Heart left ventricle (tissue), 16 donors: ENCODE data around the gene ADO. TPM values are rescaled to one million over a fixed set of nuclear protein-coding genes. Genes with fewer than 3 reads are reported as not detected.

Experiments used
- ATAC-seq, 4 donors: fragments of 200-7000 bp; cut with Tn5 transposase; one replicate each; pipeline ENCODE4 v1.9.1; 2020 to 2022; ENCODE audit warnings: moderate library complexity in 4 of 4, mild to moderate bottlenecking in 3 of 4, moderate number of reproducible peaks in 1 of 4
- DNase-seq, 5 donors: peaks; one replicate each; pipeline ENCODE4 v3.0.0-alpha.2; 2020
- H3K27ac ChIP-seq, 12 donors: fragments of 200-600 bp; sonication (generic) in 4 of 12; one replicate each; pipeline versions ENCODE4 v1.5.0 to v1.8.0; 2016 to 2022; ENCODE audit warnings: mild to moderate bottlenecking in 2 of 12
- H3K27me3 ChIP-seq, 9 donors: fragments of 200-600 bp; sonication (generic) in 2 of 9; one replicate each; pipeline versions ENCODE4 v1.5.1 to v1.8.0; 2016 to 2022; ENCODE audit warnings: mild to moderate bottlenecking in 3 of 9
- H3K36me3 ChIP-seq, 9 donors: fragments of 200-600 bp; sonication (generic) in 2 of 9; one replicate each; pipeline versions ENCODE4 v1.5.0 to v1.8.0; 2018 to 2022; ENCODE audit warnings: mild to moderate bottlenecking in 2 of 9
- H3K4me1 ChIP-seq, 12 donors: fragments of 200-600 bp; sonication (generic) in 4 of 12; one replicate each; pipeline versions ENCODE4 v1.5.0 to v1.8.0; 2016 to 2022; ENCODE audit warnings: mild to moderate bottlenecking in 3 of 12
- H3K4me3 ChIP-seq, 12 donors: fragments of 200-600 bp; sonication (generic) in 4 of 12; one replicate each; pipeline versions ENCODE4 v1.5.0 to v1.8.0; 2017 to 2022; ENCODE audit warnings: mild to moderate bottlenecking in 9 of 12, moderate library complexity in 4 of 12
- H3K9me3 ChIP-seq, 12 donors: fragments of 200-600 bp; sonication (generic) in 4 of 12; one replicate each; pipeline versions ENCODE4 v1.5.0 to v1.8.0; 2016 to 2022; ENCODE audit warnings: mild to moderate bottlenecking in 1 of 12
- CTCF ChIP-seq, 12 donors: fragments of 200-600 bp; sonication (generic) in 4 of 12; IDR thresholded peaks; one replicate each; pipeline versions ENCODE4 v1.5.0 to v1.8.0; 2018 to 2022; ENCODE audit warnings: antibody characterized with exemption in 12 of 12, mild to moderate bottlenecking in 5 of 12
- POLR2A ChIP-seq, 2 donors: fragments of 450-650 bp; IDR thresholded peaks; one replicate each; pipeline ENCODE4 v1.6.1; 2017; ENCODE audit warnings: antibody characterized with exemption in 2 of 2, mild to moderate bottlenecking in 2 of 2, moderate library complexity in 2 of 2
- WGBS, 4 donors: extraction: QIAGEN DNeasy Blood & Tissue Kit in 2 of 4; methylation state at CpG; one replicate each; pipeline versions ENCODE4 v1.1.5 to v1.1.7; 2013 to 2018; 5-methylcytosine and 5-hydroxymethylcytosine counted together
- intact Hi-C, 10 donors: fragments of 100-400 bp; cut with DNase I; formaldehyde crosslinking; loops; one replicate each; pipeline versions ENCODE4 v1.11.1 to v1.14.2; 2022
- polyA plus RNA-seq, 2 donors: library from polyadenylated mRNA; stranded (reverse); fragments of 200-250 nt; gene quantifications; one replicate each; pipeline ENCODE4 v1.2.3, GENCODE V29; 2013
- total RNA-seq, 9 donors: library from RNA; depleted of rRNA in 2 of 9; stranded (reverse); fragments of >200 nt in 2 of 9; fragmentation: NEBNext Ultra II Directional in 3 of 9; extraction: Animal tissue kit (Norgen Biotek cat#: 25700) in 3 of 9; gene quantifications; one replicate each; pipeline versions ENCODE4 v1.1.0 to v1.2.4, GENCODE V29; 2016 to 2023
- donor health status: ischemic (EF 13 %, LVEDD 7.1; RV severe dilation, severe dysfunction).
- donor health status: healthy with polysubstance abuse.
- donor health status: DM: no; HTN: yes; CAD: no.
- donor health status: DM: no; HTN: no; CAD: no.
- donor health status: ischemic (EF 25% LVEDD 6.9; RV normal size, moderate dysfunction).
- donor health status: ischemic (EF 25% LVEDD 5.7; RV mildly dilated, moderate dysfunction).
- donor health status: healthy.
- donor health status: DM: yes; HTN: yes; CAD: no.
- donor health status: ischemic (EF 35%, LVEDD 5.7; RV mildly dilated, moderate dysfunction).
- donor health status: nonischemic (EF 11% LVEDD 7.7; RV severe dilation, severe dysfunction).
- donor health status: DM: yes; HTN: yes; CAD: no.
- donor health status: PGD.
- donor health status: ischemic (EF 29% LVEDD 5.4; RV normal size, mild dysfunction).
- donor health status: nonischemic (EF 23%, LVEDD 6.1; RV moderate dilation, normal function).

ADO gene
- total and polyA plus RNA-seq, 11 donors: 7.6 to 35.5 (median 19.7) TPM

- DNase-seq: no peak
- ATAC-seq: no peak
- WGBS, 4 donors: 12 to 25% (median 17%) methylated on average over 1 of the region's 1 CpG
- H3K27ac ChIP-seq: peak overlapping the region in 6 of 12 donors; percentile 2 to 98 (median 97)
- intact Hi-C loops: loop anchor here in 2 of 10 donors (5.0 to 10.0 kb wide), 2 partner anchors 44 to 171 kb away; no protein-coding TSS in a partner anchor
- peaks cover 0 to 24% (median 7%) of the 10 kb centered on the region in 9 donors for H3K36me3 ChIP-seq
- peaks cover 0 to 50% (median 30%) of the 10 kb centered on the region in 12 donors for H3K4me1 ChIP-seq
- peak overlapping the region in 11 of 12 donors; percentile 65 to 93 (median 81) for H3K4me3 ChIP-seq
- H3K27me3 ChIP-seq: no peaks in the 10 kb centered on the region
- no peaks in the 10 kb centered on the region for H3K9me3 ChIP-seq
- TF ChIP-seq POLR2A (IDR thresholded peaks at IDR 0.05) (no peak), CTCF (IDR thresholded peaks at IDR 0.05) (no peak)
Observed at GRCh38 chr10:62806251-62806650, 1.7 kb downstream of the ADO start.

GRCh38 chr10:62810156-62810902 is 5.8 kb downstream of the ADO start:
- TF ChIP-seq POLR2A (IDR thresholded peaks at IDR 0.05): no peak
- TF ChIP-seq CTCF (IDR thresholded peaks at IDR 0.05): no peak
- H3K4me1 ChIP-seq: peaks cover 0 to 54% (median 29%) of the 10 kb centered on the region in 12 donors
- 90 to 92% (median 91%) methylated on average over 8 of the region's 8 CpGs for WGBS, 4 donors
- intact Hi-C loops: loop anchor here in 7 of 10 donors (10.0 kb wide), 5 partner anchors 116 to 344 kb away; partner anchors contain the start of gene NRBF2 (in 5 of the 7)
- H3K27me3 ChIP-seq: peaks cover 0 to 14% (median 6%) of the 10 kb centered on the region in 9 donors
- no peaks in the 10 kb centered on the region for H3K9me3 ChIP-seq
- ATAC-seq: no peak
- DNase-seq: no peak
- no peak overlapping the region for H3K27ac ChIP-seq
- no peak overlapping the region for H3K4me3 ChIP-seq
- peaks cover 0 to 27% (median 7%) of the 10 kb centered on the region in 9 donors for H3K36me3 ChIP-seq

DNA sequence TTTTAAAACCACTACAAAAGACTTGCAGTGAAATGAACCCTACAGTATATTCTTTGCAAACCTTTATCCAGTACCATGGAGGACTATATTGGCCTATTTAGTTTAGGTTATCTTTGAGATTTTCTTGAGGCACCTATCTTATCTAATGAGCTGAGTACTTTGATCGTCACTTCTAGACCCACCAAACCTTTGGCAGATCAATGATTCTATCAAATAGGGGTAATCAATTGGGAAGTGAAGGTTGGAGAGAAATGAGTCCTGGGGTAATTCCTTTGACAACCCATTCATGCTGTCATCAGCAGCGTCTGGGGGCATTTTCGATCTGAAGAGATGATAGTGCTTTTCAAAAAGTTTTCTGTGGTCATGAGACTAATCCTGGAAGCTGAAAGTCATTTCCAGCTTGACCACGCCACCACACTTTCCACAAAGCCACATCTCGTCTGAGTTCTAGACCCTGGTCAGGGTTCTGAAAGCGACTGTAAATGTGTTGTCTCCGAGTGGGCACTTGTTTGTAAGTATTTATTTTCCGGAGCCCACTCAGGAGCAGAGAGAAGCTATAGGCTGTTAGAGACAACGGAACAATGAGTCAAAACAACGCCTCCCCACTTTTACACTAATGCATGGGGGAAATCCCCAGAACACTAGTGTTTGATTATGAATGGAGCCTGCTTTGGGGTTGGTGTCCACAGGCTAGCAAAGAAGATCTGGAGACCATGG is 6.8 kb downstream of the ADO start:
- ATAC-seq: no peak
- H3K9me3 ChIP-seq: no peaks in the 10 kb centered on the region
- no peak overlapping the region for H3K27ac ChIP-seq
- H3K27me3 ChIP-seq: peaks cover 0 to 22% (median 10%) of the 10 kb centered on the region in 9 donors
- WGBS, 4 donors: 92 to 93% (median 92%) methylated on average over 10 of the region's 10 CpGs
- intact Hi-C loops: loop anchor here in 7 of 10 donors (10.0 kb wide), 5 partner anchors 117 to 343 kb away; partner anchors contain the start of gene NRBF2 (in 5 of the 7)
- DNase-seq: no peak
- H3K4me3 ChIP-seq: no peak overlapping the region
- peaks cover 0 to 27% (median 7%) of the 10 kb centered on the region in 9 donors for H3K36me3 ChIP-seq
- peaks cover 0 to 53% (median 31%) of the 10 kb centered on the region in 12 donors for H3K4me1 ChIP-seq
- TF ChIP-seq POLR2A (IDR thresholded peaks at IDR 0.05) (no peak), CTCF (IDR thresholded peaks at IDR 0.05) (no peak)
